CD4-positive, alpha-beta T cell treated with Interleukin-6 at 100 ng/mL for 8 hours (primary cell): Measurements from ENCODE around the gene MED1.
A peak's percentile ranks its signal among the peaks of the same experiment; 100 is the strongest.
"Not testable (repeated sequence)": the region's sequence is repeated elsewhere in the genome, so short reads cannot be mapped to it uniquely, and the experiment has no call there.

ENCODE experiments used
- DNase-seq: peaks from one replicate; pipeline ENCODE4 v3.0.0-alpha.2; 2020; ENCODE audit warnings: mixed read lengths, low spot score

Gene MED1

GRCh38 chr17:39450847-39451581 lies at the start of gene MED1:
Gene MED1, minus strand, starts transcription at chr17:39451263. Its CDS starts 201 bp downstream, at chr17:39451062.
- DNase-seq = peak; percentile 93

- DNase-seq = not testable (repeated sequence)
Observed at GRCh38 chr17:39496921-39497320, 45.9 kb upstream of the MED1 start.

GRCh38 chr17:39487946-39488345 lies 36.9 kb upstream of the MED1 start:
- DNase-seq = no peak

GRCh38 chr17:39487490-39487889 lies 36.4 kb upstream of the MED1 start:
- not testable (repeated sequence) for DNase-seq

GRCh38 chr17:39486242-39486641 lies 35.2 kb upstream of the MED1 start:
- no peak for DNase-seq

GRCh38 chr17:39485555-39485954 lies 34.5 kb upstream of the MED1 start:
- DNase-seq = no peak

- no peak for DNase-seq
Observed at GRCh38 chr17:39484178-39484577, 33.1 kb upstream of the MED1 start.

GRCh38 chr17:39483506-39483905 lies 32.4 kb upstream of the MED1 start:
- no peak for DNase-seq

- not testable (repeated sequence) for DNase-seq
Observed at GRCh38 chr17:39479631-39480030, 28.6 kb upstream of the MED1 start.

- no peak for DNase-seq
Observed at GRCh38 chr17:39473310-39473709, 22.2 kb upstream of the MED1 start.

GRCh38 chr17:39468610-39469009 lies 17.5 kb upstream of the MED1 start:
- DNase-seq = not testable (repeated sequence)

GRCh38 chr17:39464639-39465181 lies 13.6 kb upstream of the MED1 start:
- DNase-seq = not testable (repeated sequence)

GRCh38 chr17:39462631-39463375 lies 11.7 kb upstream of the MED1 start:
- DNase-seq = no peak

- no peak for DNase-seq
Observed at GRCh38 chr17:39461926-39462569, 11.0 kb upstream of the MED1 start.

- peak; percentile 97 for DNase-seq
Observed at GRCh38 chr17:39461113-39461925, 10.3 kb upstream of the MED1 start, which contains the start of gene CDK12. Gene CDK12, plus strand, starts transcription at chr17:39461486. Its CDS starts 586 bp downstream, at chr17:39462072.

GRCh38 chr17:39455919-39456318 lies 4.9 kb upstream of the MED1 start:
- DNase-seq = no peak

- no peak for DNase-seq
Observed at GRCh38 chr17:39450051-39450450, 1.0 kb downstream of the MED1 start.

GRCh38 chr17:39447561-39447960 lies 3.5 kb downstream of the MED1 start:
- DNase-seq = no peak

- DNase-seq = no peak
Observed at GRCh38 chr17:39443326-39443725, 7.7 kb downstream of the MED1 start.

GRCh38 chr17:39439868-39440267 lies 11.2 kb downstream of the MED1 start:
- not testable (repeated sequence) for DNase-seq

GRCh38 chr17:39429600-39429999 lies 21.5 kb downstream of the MED1 start:
- no peak for DNase-seq

GRCh38 chr17:39416141-39416540 lies 34.9 kb downstream of the MED1 start:
- DNase-seq = no peak
